Stimulated activated CD8-positive, alpha-beta memory T cell treated with anti-CD3 and anti-CD28 coated beads, Interleukin-7, amount 100 ng/mL, for 4 hours (primary cell): ENCODE measurements around the gene JMJD8.

Experiments used
- DNase-seq, 2 donors: peaks; one replicate each; pipeline ENCODE4 v3.0.0-alpha.2; 2020; ENCODE audit warnings: low read depth in 2 of 2

Gene JMJD8

DNA sequence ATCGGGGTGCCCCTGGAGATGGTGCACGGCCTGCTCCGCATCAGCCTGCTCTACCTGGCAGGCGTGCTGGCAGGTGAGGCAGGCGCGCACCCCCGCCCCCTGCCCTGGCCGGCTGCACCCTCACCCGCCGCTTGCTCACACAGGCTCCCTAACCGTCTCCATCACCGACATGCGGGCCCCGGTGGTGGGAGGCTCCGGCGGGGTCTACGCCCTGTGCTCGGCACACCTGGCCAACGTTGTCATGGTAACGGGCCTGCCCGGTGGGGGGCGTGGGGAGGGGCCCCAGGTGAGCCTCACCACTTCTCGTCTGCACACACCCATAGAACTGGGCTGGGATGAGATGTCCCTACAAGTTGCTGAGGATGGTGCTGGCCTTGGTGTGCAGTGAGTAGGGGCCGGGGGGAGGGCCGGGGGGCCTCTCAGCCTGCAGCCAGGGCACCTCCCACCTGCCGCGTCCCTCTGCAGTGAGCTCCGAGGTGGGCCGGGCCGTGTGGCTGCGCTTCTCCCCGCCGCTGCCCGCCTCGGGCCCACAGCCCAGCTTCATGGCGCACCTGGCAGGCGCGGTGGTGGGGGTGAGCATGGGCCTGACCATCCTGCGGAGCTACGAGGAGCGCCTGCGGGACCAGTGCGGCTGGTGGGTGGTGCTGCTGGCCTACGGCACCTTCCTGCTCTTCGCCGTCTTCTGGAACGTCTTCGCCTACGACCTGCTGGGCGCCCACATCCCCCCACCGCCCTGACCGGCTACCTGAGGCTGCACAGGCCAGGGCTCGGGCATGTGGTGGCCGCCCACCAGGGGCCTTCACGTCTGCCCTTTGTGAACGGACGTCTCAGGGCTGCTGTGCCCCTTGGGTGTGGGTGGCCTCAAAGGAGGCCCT lies 6.6 kb downstream of the JMJD8 start:
- no peak for DNase-seq

- DNase-seq = no peak
Measured at GRCh38 chr16:676913-677312, 7.2 kb downstream of the JMJD8 start.

GRCh38 chr16:676565-676902 lies 7.6 kb downstream of the JMJD8 start:
- no peak for DNase-seq

GRCh38 chr16:675884-676564 lies 8.1 kb downstream of the JMJD8 start:
- no peak for DNase-seq

DNA sequence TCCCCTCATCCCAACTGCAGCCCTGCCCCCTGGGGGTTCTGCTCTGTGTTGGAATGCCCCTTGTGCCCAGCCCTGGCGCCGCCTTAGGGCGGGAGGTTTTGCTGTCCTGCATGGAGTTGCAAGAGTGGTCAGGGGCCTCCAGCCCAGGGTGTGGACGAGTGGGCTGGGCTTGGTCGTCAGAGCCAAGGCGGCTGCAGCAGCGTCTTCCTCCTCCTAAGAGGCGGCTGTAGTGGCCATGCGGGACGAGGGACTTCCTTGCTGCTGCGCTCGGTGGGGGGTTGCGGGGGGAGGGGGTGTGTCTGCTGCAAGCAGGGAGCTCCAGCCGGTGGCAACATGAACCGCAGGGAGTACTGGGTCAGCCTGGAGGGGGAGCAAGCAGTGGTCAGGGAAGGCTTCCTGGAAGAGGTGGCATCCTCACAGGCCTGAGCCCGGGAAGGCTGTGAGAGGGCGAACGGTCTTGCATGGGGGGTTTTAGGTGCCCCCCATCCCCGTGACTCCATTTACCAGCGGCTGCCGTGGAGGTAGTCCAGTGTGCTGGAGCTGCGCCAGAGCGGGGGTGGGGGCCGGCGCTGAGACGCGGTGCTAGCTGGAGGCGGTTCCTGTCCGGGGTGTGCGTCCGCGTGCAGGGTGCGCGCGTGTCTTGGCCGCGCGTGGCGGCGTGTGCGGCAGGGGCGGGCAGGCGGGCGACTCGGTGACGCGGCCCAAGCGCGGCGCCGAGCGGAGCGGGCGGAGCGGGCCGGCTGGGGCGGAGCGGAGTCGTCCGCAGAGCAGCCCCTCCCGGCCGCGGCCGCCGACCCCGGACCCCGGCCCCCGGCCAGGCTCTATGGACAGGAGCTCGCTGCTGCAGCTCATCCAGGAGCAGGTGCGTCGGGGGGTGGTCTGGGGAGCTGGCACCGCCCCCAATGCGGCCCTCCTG lies 8.9 kb downstream of the JMJD8 start, which contains the start of gene RHBDL1:
Gene RHBDL1 (plus strand): TSS at position 704 of the 916 bp plus-strand sequence. CDS start 120 bp downstream, at position 824.
- no peak for DNase-seq

DNA sequence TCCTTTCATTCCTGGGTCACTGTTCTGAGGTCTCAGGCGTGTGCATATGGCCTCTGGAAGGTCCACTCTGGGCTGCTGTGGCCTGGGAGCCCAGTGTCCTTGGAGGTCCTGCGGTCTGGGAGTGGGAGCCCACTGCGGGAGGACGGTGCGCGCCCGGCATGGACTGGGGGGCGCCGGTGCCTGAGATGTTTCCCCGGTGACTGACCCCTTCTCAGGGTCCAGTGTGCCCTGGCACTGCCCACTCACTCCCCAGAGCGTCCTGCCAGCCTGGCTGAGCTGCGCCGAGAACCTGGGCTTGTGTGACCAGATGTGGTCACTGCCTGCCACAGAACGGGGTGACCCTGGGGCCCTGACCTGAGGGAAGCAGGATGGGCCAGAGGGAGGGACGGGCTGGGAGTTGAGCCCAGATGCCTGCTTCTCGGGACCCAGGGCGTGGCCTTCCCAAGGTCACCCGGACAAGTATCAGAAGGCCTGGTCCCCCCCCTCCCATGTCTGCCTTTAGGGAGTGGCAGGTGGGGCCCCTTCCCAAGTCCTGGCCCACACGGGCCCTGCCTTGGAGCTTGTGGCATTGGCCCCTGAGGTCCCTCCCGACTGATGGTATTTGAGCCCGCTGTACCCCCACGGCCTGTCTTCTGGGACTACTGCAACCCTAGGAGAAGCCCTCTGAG lies 9.8 kb downstream of the JMJD8 start:
- DNase-seq = no peak

GRCh38 chr16:673399-673991 lies 10.6 kb downstream of the JMJD8 start:
- no peak for DNase-seq

DNA sequence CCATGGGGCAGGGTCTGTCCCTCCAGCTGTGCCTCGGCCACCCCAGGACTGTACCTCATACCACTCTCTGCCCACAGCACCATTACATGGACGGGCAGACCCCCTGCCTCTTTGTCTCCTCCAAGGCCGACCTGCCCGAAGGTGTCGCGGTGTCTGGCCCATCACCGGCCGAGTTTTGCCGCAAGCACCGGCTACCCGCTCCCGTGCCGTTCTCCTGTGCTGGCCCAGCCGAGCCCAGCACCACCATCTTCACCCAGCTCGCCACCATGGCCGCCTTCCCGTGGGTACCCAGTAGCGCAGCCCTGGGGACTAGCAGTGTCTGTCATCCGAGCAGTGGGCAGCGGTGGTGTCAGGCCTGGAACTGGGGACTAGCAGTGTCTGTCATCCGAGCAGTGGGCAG lies 11.3 kb downstream of the JMJD8 start:
- DNase-seq = no peak

DNA sequence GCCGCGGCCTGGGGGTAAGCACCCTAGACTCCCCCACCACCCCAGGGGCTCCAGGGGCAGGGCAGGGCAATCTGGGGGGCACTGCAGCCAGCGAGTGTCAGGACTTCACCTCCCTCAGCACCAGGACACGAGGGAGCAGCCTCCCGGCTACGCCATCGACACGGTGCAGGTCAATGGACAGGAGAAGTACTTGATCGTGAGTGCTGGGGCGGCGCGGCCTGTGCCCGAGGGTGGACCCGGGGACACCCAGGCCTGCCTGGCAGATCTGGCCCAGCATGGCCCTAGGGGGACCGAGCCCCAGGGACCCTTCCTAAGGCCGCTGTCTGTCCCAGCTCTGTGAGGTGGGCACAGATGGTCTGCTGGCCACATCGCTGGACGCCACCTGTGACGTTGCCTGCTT lies 11.8 kb downstream of the JMJD8 start:
- no peak for DNase-seq

DNA sequence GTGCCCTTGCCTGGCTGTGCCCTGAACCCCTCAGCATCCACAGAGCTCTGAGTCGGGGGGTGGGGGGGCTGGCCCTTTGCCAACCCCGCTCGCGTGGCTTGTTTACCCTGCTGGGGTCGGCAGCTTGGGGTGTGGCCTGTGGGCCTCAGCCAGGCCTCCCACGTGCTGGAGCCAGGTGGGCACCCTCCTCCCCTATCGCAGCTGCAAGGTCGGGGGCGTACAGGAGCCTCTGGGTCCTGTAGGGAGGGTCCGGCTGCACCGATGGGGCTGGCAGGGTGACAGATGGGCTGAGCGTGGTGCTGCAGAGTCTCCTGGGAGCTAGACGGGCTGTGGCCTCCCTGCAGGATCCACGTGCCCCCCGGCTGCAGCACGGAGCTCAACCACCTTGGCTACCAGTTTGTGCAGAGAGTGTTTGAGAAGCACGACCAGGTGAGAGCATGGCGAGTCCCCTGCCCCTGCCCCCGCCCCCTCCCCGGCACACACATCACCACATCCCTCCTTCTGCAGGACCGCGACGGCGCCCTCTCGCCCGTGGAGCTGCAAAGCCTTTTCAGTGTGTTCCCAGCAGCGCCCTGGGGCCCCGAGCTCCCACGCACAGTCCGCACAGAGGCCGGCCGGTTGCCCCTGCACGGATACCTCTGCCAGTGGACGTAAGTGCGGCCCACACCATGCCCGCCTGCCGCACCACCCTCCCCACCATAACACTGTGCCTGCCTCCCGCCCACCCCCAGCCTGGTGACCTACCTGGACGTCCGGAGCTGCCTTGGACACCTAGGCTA lies 12.6 kb downstream of the JMJD8 start:
- DNase-seq = no peak

DNA sequence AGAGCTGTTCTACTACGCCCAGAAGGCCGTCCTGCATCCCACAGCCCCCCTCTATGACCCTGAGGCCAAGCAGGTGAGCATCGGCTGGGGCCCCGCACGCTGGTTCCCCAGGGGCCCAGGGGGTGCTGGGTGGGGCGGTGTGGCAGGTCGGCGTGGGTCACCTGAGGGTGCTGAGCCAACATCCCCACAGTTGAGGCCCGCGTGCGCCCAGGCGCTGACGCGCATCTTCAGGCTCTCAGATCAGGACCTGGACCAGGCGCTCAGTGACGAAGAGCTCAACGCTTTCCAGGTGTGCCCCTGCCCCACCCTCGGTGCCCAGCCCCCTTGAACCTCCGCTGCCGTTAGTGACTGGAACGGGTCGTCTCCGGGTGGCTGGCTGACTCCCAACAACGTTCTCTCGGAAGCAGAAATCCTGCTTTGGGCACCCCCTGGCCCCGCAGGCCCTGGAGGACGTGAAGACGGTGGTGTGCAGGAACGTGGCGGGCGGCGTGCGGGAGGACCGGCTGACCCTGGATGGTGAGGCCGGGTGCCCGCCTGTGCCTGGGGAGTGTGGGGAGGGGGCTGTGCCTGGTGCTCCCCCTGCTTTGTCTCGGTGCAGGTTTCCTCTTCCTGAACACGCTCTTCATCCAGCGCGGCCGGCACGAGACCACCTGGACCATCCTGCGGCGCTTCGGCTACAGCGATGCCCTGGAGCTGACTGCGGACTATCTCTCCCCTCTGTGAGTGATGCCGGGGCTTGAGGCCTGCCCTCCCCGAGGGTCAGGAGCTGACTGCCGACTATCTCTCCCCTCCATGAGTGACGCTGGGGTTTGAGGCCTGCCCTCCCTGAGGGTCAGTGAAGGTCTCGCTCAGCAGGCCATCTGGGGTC lies 13.4 kb downstream of the JMJD8 start:
- no peak for DNase-seq

DNA sequence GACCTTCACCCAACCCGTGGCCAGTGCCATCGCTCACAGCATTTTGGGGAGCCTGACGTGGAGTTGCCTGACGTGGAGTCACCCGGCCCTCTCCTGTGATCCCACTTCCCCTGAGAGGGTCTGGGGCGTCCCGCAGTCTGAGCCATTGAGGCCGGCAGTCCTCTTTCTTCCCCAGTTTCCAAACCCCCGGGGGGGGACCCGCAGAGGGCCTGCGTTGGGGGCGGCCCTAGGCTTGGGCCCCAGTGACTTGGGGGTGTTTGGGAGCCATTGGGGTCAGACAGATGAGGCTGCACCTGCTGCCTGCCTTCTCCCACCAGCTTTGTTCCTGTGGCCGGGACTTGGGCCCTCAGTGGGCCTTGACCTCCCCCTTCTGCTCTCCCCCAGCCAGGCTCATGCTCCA lies 14.5 kb downstream of the JMJD8 start:
- no peak for DNase-seq

GRCh38 chr16:668519-669171 lies 15.5 kb downstream of the JMJD8 start:
- DNase-seq = no peak

GRCh38 chr16:667780-668518 lies 16.2 kb downstream of the JMJD8 start, which contains the start of gene RHOT2:
Gene RHOT2 (plus strand): TSS chr16:668132. CDS start chr16:668200, 68 bp downstream.
- DNase-seq = peak; percentile 80 to 91

DNA sequence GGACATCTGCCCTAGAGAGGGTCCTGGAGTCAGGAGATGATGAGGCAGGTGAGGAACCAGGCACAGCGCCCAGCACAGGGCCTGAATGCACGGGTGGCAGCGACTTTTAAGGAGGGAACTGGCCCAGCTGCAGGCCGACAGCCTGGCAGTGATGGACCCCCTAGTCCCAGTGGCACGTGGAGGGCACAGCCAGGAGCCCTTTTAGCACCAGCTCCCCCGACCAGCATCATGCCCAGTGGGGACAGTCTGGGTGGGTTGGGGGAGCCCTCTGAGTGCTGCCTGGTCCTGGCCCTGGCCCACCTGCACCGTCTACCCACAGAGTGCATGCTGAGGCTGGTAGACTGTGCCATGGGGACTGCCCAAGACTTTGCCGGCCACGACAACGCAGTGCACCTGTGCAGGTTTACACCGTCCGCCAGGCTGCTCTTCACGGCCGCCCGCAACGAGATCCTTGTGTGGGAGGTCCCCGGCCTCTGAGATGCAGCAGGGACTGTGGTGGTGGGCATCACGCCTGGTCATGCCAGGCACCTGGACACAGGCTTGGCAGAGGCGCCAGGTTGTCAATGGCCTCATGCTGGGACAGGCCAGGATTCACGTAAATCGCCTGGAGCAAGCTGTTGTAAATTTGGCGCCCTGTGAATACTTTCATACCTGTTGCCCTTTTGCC lies 16.9 kb downstream of the JMJD8 start:
- no peak for DNase-seq

GRCh38 chr16:666572-666971 lies 17.6 kb downstream of the JMJD8 start:
- DNase-seq = no peak

DNA sequence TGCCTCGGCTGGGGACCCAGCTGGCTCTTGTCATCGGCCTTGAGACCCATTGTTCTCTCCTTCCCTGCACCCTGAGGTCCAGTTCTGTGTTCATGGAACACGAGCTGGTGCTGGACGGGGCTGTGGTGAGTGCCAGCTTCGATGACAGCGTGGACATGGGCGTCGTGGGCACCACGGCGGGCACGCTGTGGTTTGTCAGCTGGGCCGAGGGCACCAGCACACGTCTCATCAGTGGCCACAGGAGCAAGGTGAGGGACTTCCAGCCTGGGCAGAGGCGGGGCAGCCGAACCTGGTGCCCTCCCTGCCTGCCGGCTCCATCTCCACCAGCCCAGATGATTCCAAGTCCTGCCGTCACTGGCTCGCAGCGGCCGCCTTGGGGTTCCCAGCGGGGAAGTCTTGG lies 21.5 kb downstream of the JMJD8 start:
- no peak for DNase-seq

GRCh38 chr16:662095-662494 lies 22.0 kb downstream of the JMJD8 start:
- no peak for DNase-seq
